Measurements from ENCODE around the gene RAB7A. TPM values are rescaled to one million over a fixed set of nuclear protein-coding genes. Genes with fewer than 3 reads are reported as not detected.

Gene RAB7A
- total and polyA plus RNA-seq, 2 of the 8 experiments (the other 6 are each of a cell fraction or from before 2014, with no cell fraction given) = 179 to 195 TPM

- Histone ChIP-seq H3K4me1 (replicated peaks in 1 of 4; ENCODE audit: control insufficient read depth in 3 of 4, insufficient read depth in 4 of 4, low read length in 3 of 4) (no peaks in the 10 kb centered on the region), H3K14ac (ENCODE audit: insufficient read length) (no peak overlapping the region), H3K36me3 (ENCODE audit: control insufficient read depth in 2 of 4, insufficient read depth in 4 of 4, low read length in 3 of 4) (no peaks in the 10 kb centered on the region), H3K79me2 (ENCODE audit: control insufficient read depth in 1 of 2, insufficient read depth in 2 of 2, low read length in 2 of 2) (no peaks in the 10 kb centered on the region), H2BK15ac (ENCODE audit: low read length) (no peak overlapping the region), H3K27ac (ENCODE audit: low read depth, low read length) (no peak overlapping the region), H4K91ac (replicated peaks; ENCODE audit: insufficient read length, low read length) (no peak overlapping the region), H3K79me1 (ENCODE audit: low read depth, low read length) (no peaks in the 10 kb centered on the region), H3K4me3 (ENCODE audit: extremely low read depth in 1 of 4, insufficient read depth in 2 of 4, low read depth in 3 of 4, low read length in 4 of 4) (no peak overlapping the region), H2AK5ac (ENCODE audit: low read depth, low read length) (no peak overlapping the region), H4K8ac (ENCODE audit: extremely low read depth, insufficient read depth, low read length) (no peak overlapping the region), H2BK12ac (ENCODE audit: low read depth, low read length) (no peak overlapping the region), H3K56ac (replicated peaks; ENCODE audit: insufficient read length, low read depth, low read length) (no peak overlapping the region), H3K4ac (replicated peaks; ENCODE audit: insufficient read length, low read depth, low read length) (no peak overlapping the region), H3K4me2 (ENCODE audit: insufficient read depth in 1 of 2, low read depth in 2 of 2, low read length in 2 of 2) (no peak overlapping the region), H3K9me3 (ENCODE audit: insufficient read depth in 2 of 2, low read depth in 1 of 2, low read length in 1 of 2) (no peaks in the 10 kb centered on the region), H3K9ac (replicated peaks in 1 of 4; ENCODE audit: extremely low read depth in 1 of 4, low read depth in 3 of 4, low read length in 3 of 4) (no peak overlapping the region), H3K23me2 (ENCODE audit: low read depth, low read length) (no peaks in the 10 kb centered on the region), H2AFZ (ENCODE audit: low read length) (no peak overlapping the region), H3K18ac (ENCODE audit: extremely low read depth, low read length) (no peak overlapping the region), H4K5ac (ENCODE audit: insufficient read length, low read depth, low read length) (no peak overlapping the region), H4K20me1 (replicated peaks in 1 of 2; ENCODE audit: control insufficient read depth in 1 of 2, insufficient read depth in 2 of 2, low read length in 2 of 2) (no peaks in the 10 kb centered on the region), H3K23ac (ENCODE audit: insufficient read length) (no peak overlapping the region), H2BK20ac (ENCODE audit: low read length) (no peak overlapping the region), H3K27me3 (replicated peaks in 1 of 4; ENCODE audit: control insufficient read depth in 3 of 4, extremely low read depth in 1 of 4, insufficient read depth in 3 of 4, low read length in 3 of 4) (no peaks in the 10 kb centered on the region), H2BK5ac (ENCODE audit: low read depth, low read length) (no peak overlapping the region), H2BK120ac (replicated peaks; ENCODE audit: low read depth, low read length) (no peak overlapping the region)
- WGBS, 2 experiments (ENCODE audit: extremely low coverage in 1 of 2, insufficient coverage in 1 of 2, insufficient read length in 1 of 2, insufficient replicate concordance in 2 of 2, low coverage in 1 of 2, low lambda C conversion rate in 2 of 2, missing lambda C conversion rate in 1 of 2) = 97% methylated on average over 5 of the region's 5 CpGs; no CpG with 5 or more reads in 1 of the 2 experiments
- CTCF ChIA-PET (ENCODE audit: partially characterized antibody) = interaction anchor here (1.1 to 4.8 kb wide), 5 partner anchors 8 to 107 kb away, joined by 3 to 24 read pairs (median 7); no protein-coding TSS in a partner anchor
- DNase-seq (ENCODE audit: low read depth in 1 of 2, low spot score in 2 of 2) (no peak), FAIRE-seq (no peak)
- POLR2A ChIA-PET (ENCODE audit: partially characterized antibody) = interaction anchor here (1.0 to 6.0 kb wide), 4 partner anchors 8 to 26 kb away, joined by 3 to 47 read pairs (median 3); no protein-coding TSS in a partner anchor
- TF ChIP-seq HDAC6 (IDR thresholded peaks at IDR 0.05; ENCODE audit: low read depth, low read length) (no peak), ATF3 (IDR thresholded peaks at IDR 0.05; ENCODE audit: insufficient read depth, low read depth, low read length) (no peak), CTBP2 (IDR thresholded peaks at IDR 0.05; ENCODE audit: borderline replicate concordance, insufficient read depth, insufficient read length, low read length) (no peak), E2F6 (IDR thresholded peaks at IDR 0.05) (no peak), TAF7 (optimal IDR thresholded peaks at IDR 0.05; ENCODE audit: borderline replicate concordance, low read depth, low read length) (no peak), SUZ12 (IDR thresholded peaks at IDR 0.05; ENCODE audit: low read length) (no peak), GABPA (IDR thresholded peaks at IDR 0.05; ENCODE audit: borderline replicate concordance, insufficient read depth, low read length) (no peak), GTF2F1 (IDR thresholded peaks at IDR 0.05; ENCODE audit: borderline replicate concordance, low read depth, low read length) (no peak), RAD21 (IDR thresholded peaks at IDR 0.05 in 1 of 2, conservative IDR thresholded peaks at IDR 0.05 in 1 of 2; ENCODE audit: low read depth in 2 of 2, low read length in 2 of 2) (no peak), ZNF274 (IDR thresholded peaks at IDR 0.05; ENCODE audit: borderline replicate concordance, extremely low read depth, low read length) (no peak), SP4 (IDR thresholded peaks at IDR 0.05; ENCODE audit: low read length) (no peak), HDAC2 (IDR thresholded peaks at IDR 0.05; ENCODE audit: borderline replicate concordance in 1 of 2, low read depth in 2 of 2, low read length in 2 of 2) (no peak)
Measured at GRCh38 chr3:128689060-128689459, 36.9 kb upstream of the RAB7A start.

All from H1 (cell line).